Measurements from ENCODE around the gene SRSF1.
"Not testable (repeated sequence)": the region's sequence is repeated elsewhere in the genome, so short reads cannot be mapped to it uniquely, and the experiment has no call there.

The SRSF1 gene

DNA sequence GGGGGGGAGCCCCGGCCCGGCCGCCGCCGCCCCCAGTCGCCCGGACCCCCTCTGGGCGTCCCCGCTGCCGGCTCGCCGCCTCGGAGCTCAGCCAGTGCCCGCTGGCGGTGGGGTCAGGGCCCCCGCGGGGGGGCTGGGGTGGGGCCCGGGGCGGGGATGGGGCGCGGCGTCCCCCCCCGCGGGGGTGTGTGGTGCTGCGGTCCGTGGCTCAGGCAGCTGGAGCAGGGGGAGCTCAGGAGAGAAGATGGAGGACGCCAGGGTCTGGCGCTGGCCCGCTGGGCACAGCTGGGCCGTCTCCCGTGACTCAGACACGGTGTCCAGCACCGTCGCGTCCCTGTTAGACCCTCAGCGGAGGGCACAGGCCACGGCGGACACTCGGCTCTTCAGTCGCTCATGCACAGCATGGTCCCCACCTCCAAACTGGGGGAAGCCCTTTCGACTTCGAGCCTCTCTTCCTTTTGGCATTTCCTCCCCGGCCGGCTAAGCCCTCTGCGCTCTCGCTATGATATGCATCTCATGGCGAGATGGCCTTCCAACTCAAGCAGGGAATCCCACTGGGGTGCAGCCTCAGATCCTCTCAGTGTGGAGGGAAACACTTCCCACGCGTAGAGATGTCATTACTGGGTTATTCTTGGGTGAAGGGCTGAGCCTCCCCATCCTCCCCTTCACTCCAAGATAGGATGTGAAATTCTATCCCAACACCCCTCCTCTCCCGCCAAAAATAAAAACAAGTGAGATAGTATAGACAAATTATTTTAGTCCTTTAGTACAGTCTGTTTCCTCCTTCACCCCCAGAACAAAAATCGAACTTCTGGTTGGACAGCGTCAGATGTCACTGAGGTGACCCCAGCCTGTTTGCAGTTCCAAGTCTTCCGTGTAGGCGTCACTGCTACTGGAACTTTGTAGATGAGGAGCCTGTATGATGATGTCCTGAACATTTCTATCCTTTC is 18.5 kb downstream of the SRSF1 start:
- no peak for DNase-seq

DNA sequence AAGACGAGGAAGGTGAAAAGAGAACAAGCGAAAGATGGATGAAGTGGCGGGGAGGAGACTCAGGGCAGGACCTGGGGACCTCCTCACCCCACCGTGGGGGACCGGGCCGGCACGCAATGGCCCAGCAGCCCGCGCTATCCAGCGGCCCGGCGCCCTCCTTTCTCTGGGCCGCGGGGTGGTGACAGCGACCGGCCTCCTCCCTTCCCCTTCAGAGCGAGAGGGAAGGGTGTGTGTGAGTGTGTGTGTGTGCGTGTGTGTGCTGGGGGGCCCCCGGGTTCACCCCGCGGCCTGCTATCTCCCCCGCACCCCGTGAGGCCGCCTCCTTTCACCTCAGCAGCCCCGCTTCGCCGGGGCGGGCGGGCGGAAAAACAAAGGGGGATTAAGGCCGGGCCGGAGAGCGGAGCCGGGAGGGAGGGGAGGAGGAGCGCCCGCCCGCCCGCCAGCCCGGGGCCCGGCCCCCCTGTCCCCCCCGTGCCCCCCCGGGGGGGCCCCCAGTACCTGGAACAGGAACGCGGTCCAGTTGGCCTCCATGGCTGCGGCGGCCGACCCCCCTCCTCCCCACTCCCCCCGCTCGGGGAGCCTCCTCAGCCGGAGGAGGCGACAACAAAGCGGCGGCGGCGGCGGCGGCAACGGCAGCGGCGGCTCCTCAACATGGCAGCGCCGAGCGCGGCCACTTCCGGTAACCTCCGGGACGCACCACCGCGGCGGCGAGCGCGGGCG is 19.3 kb downstream of the SRSF1 start, which contains the start of gene VEZF1:
VEZF1 (minus strand) TSS at position 674 of the 720 bp plus-strand sequence; CDS start at position 531, 143 bp downstream.
- DNase-seq, result peak; percentile 79

DNA sequence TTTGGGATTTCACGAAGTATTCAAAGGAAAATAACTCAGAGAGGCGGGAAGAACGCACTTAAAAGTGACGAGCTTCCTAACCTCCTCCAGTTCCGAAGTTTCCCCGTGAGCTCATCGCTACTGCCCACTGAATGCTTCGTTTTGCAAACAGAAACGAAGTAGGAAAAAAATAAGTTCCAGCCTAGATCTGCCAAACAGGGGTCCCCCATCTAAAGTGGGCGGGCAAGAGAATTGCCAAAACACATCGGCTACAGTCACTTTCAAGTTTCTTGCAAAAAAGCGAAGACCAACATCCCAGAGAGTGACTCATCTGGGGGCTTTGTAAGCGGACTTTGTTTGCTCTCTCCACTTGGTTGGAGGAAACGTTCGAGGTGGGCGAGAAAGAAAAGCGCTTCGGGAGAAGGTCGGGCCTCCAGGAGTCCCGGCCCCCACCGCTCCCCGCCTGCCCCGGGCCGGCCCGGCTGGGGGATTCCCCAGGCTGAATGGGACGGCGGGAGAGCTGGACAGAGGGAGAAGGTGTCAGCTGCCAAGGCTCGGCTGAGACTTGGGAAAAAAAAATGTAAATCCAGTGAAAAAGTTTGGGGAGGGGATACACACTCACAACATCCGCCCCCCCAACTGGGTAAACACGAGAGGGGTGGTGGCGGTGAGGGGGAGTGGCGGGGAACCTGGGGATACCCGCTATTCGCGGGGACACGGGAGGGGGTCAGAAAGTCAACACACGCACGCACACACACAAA is 20.0 kb downstream of the SRSF1 start:
- DNase-seq, result peak; percentile 37

DNA sequence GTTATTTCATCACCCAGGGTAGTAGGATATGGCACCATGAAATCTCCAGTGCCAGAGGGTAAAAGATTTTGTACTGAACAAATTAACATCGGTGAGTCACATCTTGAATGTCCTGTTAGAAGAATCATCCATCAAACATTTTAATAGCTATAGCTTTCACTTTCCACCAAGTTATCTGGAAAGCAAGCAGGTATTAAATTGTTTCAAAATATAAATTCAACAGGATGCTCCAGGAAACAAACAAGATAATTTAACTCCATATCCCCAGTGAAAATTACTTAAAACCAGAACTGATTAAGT is 21.4 kb downstream of the SRSF1 start:
- DNase-seq, result no peak

DNA sequence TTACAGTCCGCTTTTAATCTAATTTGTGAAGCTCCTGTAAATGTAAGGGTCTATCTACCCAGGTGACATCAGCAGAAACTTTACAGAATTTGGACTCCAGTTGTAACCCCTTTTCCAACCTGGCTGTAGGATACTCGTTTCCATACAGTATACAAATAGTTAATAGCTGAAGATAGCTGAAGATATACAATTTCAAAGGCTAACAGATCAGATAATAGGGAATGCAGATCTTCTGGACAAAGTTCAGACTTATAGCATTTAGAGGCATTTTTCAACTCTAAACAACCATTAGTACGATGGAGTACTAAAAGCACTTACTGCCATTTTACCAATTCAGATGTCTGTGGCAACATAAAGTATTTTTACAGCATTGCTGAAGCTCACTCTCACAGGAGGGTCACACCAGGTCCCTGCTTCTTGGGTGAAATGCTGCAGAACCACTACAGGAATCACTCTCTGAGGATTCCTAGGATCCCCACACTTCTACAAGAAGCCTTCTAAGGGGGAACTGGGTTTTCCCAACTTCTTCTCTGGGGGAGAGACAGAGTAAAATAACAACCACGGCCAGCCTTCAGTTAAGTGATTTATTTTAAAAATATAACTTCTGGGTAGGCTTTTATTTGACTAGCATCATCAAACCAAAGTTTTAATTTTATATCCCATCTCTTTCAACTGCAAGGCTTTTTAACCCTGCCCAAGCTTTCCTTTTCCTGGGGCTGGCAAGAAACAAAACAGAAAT is 21.9 kb downstream of the SRSF1 start:
- DNase-seq, result no peak

DNA sequence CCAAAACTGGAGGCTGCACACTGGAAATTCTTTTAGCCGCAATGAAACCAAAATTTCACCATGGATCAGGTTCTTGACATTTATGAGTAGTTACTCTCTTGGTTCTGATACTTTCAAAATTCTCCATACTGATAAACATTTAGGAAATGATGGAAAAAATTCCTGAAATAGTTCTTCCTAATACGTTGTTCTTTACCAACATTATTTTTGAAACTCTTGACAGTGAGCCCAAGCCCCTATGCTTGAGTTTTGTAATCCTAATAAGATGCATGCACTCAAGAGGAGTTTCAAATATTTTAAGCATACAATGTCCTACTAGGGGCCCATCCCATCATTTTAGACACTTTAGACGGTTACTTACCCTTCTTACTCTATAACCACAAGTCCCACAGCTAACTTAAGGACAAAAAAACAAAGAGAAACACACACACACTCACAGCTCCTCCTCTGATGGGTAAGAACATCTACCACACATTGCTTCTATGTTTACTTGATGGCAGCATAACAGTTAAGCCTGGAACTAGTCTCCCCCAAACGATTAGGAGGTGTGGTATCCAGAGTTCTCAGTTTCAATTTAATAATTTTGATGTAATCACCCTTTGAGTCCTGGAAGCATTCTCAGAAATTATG is 22.7 kb downstream of the SRSF1 start:
- no peak for DNase-seq

DNA sequence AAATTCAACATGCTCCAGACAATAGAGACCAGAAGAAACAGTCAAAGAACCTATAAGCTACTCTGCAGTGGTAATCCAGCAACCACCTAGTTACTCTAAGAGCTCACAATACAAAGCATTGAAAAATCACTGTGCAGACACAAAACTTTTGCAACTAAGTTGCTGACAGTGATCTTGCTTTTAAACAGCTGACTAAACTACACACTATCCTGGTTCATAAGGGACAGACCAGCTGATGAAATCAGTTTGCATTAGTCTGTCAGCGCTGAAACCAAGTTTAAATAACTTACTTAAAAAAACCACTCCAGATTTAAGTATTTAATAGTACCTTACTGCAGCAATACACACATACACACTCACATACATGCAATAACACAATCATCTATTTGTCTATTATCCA is 23.6 kb downstream of the SRSF1 start:
- DNase-seq, result no peak

DNA sequence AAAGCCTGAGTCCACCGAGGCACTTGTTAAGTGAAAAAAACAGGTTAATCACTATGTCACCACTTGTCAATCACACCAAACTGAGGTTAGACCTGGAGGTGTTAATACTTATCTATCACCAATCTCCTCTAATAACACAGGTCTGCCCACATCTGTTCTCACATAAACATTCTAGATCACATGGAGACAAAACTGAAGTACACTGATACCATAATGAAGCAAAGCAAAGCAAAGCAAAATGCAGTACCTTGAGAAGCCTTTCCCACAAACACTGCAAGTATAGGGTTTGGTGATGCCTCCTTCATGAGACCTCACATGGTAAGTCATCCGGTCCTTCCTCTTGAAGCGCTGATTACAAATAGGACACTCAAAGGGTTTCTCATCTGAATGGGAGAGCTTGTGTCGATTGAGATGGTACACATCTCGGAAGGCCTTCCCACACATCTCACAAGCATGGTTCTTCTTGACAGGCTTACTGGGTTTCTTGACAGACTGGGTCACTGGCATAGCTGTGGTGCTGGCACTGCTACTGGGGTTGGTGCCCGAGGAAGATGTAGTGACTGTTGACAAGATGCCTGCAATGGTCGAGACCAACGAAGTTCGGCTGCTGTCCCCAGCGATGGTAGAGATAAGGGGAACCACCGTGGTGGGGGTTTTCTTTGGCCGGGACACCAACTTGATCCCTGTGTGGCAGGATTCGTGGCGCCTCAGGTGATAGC is 24.4 kb downstream of the SRSF1 start:
- no peak for DNase-seq

DNA sequence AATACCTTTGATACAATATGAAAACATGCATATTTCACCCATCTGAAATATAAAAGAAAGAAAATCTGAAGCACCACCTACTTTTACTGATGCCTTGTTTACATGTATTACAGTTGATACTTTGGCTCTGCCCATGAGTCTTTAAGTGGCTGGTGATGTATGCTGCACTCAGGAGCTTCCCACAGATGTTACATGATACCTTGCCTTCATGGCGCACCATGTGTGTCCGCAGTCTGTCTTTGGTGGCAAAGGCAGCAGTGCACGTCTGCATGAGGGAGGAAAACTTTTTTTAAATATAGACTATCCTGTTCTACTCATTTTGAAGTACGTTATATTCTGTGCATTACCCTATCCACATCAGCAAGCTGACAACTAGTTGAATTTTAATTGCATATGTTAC is 26.5 kb downstream of the SRSF1 start:
- DNase-seq, result no peak

DNA sequence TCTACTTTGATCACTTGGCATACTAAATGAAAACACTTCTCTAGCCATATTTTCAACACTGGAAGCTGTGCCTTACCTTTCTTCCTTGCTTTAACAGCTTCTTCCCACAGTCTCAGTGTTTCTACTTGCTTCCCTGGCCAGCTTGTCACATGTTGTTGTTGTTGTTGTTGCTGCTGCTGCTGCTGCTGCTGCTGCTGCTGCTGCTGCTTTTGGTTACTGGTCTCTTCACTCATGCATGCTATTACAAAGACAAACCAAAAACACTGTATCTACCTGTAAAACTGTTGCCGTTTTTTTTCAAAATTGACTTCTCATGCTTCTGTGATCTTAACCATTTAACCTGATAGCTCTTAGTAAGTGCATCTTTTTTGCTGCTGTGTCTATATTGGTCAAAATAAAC is 28.0 kb downstream of the SRSF1 start:
- DNase-seq, result no peak

DNA sequence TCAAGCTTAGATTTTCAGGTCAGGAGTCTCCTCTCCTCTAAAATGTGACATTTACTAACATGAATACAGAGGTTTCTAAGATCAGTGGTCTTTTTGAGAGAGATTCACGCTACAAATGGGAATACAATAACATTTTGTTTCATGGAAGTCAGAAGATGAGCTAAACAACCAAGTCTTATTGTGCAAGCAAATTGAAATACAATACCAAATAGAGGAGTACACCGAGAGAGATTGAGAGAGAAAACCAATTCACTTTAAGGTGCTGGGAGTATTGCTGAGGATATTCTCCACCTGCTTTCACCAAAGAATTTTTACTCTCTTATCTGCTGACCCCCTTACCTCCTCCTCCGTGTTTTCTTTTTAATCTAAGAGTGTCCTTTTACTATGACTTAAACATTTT is 30.5 kb downstream of the SRSF1 start:
- no peak for DNase-seq

DNA sequence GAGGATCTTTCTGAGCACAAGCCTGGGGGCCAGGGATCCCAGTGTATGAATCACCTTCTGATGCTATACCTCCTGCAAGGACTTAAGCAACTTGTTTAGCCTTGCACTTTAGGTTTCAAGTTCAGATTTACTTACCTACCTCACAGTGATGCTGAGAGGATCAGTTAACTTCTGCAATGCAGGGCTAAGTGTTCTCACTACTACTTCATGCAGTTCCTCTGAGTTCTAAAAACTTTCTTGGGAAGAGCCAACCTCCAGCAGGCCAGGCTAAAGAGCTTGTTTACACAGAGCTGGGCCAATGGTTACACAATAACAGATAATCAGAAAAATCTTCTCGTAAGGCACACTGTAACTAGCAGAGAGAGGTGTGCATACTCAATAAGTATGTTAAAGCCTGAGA is 32.0 kb downstream of the SRSF1 start:
- DNase-seq, result no peak

DNA sequence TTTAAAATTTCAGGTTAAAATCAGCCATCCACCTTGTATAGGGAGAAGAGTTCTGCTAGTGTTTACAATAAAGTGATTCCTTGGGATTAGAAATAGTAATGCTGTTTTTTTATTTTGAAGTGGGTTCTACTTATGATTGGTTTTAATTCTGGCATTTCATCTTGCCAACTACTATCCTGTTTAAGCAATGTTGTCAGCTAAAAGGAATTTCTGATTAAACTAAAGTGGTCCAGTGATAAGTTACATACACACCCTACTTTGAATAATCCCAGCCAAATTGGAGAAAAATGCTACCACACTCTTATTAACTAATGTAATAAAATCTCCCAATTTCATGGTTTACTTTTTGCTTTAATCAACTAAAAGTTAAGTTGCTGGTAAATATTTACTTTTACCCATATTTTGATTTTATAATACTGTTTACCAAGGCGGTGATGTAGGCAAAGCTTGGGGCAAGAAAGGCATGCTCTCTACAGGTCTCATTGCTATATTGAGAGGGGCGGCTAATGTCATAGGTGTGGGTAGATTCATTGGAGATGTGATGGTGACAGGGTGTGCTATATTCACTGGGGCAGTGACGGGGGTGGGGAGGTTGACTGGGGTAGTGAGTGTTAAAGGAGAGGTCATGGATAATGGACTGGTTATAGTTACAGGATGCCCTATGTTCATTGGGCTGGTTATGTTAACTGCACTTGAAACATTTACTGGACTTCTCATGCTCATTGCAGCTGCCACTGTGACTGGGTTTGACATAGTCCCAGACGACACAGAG is 32.8 kb downstream of the SRSF1 start:
- not testable (repeated sequence) for DNase-seq

DNA sequence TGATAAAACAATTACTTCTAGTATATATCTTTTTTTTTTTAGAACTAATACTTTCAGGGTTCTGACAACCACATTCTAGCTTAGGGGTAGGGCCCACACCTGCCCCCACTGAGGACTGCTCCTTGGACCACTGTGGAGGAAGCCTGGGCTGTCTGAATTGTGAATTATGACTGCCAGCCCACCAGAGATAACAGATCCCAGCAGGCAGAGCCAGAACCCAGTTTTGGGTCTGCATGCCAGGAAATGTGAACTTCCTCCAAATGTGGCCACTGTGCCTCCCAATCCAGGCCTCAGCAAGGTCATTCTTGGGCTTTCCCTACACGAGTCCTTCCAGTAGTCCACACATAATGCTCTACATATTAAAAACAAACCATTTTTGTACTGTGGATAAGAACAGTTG is 34.9 kb downstream of the SRSF1 start:
- DNase-seq, result no peak

DNA sequence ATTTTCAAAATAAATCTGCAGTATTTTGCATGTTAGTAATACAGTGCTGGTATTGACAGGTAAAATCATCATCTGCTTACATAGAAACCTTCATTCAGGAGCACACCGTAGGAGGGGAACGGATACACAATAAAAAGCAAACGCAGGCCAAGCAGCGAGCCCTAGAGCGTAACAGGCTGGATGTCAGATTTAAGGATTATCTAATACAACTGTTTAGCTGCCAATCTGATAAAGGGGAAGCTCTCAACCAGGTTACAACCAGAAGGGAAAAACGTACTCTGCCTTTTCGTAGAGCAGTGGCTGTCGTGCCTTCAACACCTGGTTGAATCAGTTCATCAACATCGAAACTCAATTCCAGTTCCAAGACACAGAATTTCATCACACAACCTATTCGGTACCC is 35.5 kb downstream of the SRSF1 start:
- no peak for DNase-seq

DNA sequence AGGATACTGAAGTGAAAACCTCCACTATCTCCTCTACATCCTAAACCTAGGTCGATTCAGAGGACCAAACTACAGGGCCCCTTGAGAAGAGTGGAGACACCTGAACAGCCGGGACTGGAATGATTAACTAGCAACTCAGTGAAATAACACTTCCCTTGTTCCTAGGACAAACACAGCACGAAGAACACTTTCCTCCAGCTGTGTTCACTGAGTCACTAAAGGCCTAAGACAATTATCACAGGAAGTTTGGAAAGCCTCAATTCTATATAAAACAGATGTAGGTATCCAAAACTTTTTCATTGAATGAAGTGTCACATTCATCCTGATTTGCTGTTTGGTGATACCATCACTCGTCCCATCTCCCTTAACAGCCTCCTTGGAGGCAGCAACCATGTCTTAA is 36.3 kb downstream of the SRSF1 start:
- no peak for DNase-seq

DNA sequence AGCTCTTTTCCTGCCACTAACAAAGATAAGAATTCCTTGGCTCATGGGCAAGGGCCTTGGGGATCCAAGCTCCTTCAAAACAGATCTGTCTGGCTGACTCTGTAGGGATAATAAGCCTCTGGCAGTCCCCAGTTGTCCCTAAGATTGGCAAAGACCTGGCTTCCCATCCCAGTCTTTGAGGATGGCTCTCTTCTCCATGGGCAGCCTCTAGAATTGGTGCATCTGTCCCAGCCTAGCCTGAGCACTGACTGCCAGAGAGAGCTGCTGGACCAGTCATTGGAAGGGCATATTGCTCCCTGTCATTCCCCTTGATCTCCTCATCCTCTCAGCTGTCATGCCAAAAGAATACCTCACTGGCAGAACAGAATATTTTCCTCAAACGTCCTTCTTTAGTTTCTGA is 38.6 kb downstream of the SRSF1 start:
- DNase-seq, result no peak

DNA sequence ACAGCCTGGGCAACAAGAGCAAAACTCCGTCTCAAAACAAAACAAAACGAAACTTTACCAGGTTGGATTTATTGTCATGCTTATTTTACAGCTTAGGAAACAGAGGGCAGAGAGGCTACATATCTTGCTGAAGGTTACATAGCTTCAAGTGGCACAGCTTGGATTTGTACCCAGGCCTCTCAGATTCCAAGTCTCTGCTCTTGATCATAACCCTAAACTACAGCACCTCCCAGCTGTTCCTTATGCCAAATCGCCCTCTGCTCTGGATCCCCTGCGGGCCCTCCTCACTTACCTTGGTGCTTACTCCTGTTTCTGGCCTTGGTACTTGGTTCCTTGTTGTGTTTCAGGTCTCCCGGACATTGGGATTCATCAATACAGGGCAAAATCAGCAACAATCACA is 40.2 kb downstream of the SRSF1 start:
- DNase-seq, result no peak

DNA sequence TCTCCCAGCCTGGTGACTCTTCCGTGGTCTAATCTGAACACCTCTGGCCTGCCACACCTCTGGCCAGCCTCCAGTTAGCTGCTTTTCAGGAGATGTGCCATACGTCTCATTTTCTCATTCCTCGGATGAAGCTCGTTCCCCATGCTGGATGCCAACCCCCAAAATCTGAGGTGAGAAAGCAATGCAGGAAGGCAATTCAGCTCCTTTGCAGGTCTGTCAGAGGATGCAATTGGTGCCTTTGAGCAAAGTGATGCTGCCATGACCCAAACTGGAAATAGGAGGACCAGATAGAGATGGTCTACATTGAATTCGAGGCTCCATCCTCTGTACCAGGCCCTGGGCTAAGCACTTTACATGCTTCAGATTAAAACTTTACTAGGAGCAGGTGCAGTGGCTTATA is 40.8 kb downstream of the SRSF1 start:
- DNase-seq, result no peak

DNA sequence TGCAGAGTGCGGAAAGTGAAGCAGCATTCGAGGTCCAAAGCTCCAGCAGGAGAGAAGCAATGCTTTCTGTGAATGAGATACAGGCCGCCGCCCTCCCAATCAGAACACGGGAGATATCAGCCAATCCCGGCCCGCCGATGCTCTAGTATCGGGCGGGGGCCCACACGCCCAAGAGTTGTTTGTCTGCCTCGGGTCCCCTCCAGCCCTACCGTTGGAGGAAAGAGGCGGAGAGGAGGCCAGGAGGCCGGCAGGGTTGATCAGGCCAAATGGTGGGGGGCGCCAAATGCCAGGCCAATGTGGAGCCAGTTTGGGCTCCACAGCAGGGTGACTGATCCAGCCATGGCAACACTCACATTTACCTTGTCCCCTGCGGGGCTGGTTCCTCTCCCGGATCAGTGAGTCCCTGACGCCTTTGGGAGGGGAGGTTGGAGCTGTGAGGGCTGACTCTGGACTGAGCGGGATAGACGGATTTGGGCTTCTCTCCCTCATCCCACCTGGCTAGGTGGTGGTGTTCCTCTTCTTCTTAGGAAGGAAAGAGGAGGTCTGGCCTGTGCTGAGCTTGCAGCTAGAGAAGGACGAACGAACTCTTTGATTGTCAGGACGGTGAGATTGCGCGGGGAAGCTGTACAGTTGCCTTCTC is 41.4 kb downstream of the SRSF1 start:
- DNase-seq, result no peak

DNA sequence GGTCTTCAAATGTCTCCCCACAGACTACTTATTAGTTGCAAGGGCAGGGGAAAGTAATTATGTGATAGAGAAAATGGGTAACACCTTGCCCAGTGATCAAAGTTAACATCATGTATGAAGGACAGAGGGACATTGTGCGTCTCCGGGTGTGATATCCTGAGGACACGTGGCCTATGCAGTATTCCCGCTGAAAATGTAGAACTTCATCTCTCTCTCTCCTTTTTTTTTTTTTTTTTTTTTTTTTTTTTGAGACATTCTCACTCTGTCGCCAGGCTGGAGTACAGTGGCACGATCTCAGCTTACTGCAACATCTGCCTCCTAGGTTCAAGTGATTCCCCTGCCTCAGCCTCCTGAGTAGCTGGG is 43.9 kb downstream of the SRSF1 start:
- DNase-seq, result no peak
